Smooth muscle cell (in vitro differentiated cells): ENCODE data around the gene MYMX. TPM values are rescaled to one million over a fixed set of nuclear protein-coding genes. Genes with fewer than 3 reads are reported as not detected.
"Not testable (repeated sequence)": the region's sequence is repeated elsewhere in the genome, so short reads cannot be mapped to it uniquely, and the experiment has no call there.

Source experiments
- DNase-seq: peaks from one replicate; lab custom pipeline; 2025; ENCODE audit not compliant: unreplicated experiment; lab: John Stamatoyannopoulos, UW
- H2AFZ ChIP-seq: fragments of 200-600 bp; sonication (generic); 2 replicates; pipeline ENCODE4 v1.6.0; 2016; ENCODE audit warnings: antibody characterized with exemption, low read depth, mild to moderate bottlenecking
- H3F3A ChIP-seq: fragments of 200-600 bp; sonication (generic); 2 replicates; pipeline ENCODE4 v1.6.0; 2017; ENCODE audit warnings: antibody characterized with exemption, low read depth
- H3K27ac ChIP-seq: fragments of 200-600 bp; sonication (generic); 2 replicates; pipeline ENCODE4 v1.5.1; 2016; ENCODE audit warnings: low read depth, mild to moderate bottlenecking
- H3K27me3 ChIP-seq: fragments of 200-600 bp; sonication (generic); 2 replicates; pipeline ENCODE4 v1.6.1; 2016; ENCODE audit warnings: low read depth, mild to moderate bottlenecking
- H3K36me3 ChIP-seq: fragments of 200-600 bp; sonication (generic); 2 replicates; pipeline ENCODE4 v1.5.1; 2016; ENCODE audit warnings: low read depth
- H3K4me1 ChIP-seq: fragments of 200-600 bp; sonication (generic); 2 replicates; pipeline ENCODE4 v1.5.1; 2016; ENCODE audit warnings: low read depth
- H3K4me2 ChIP-seq: fragments of 200-600 bp; sonication (generic); 2 replicates; pipeline ENCODE4 v1.6.0; 2016; ENCODE audit warnings: mild to moderate bottlenecking
- H3K4me3 ChIP-seq: fragments of 200-600 bp; sonication (generic); 2 replicates; pipeline ENCODE4 v1.5.1; 2016; ENCODE audit warnings: mild to moderate bottlenecking
- H3K79me2 ChIP-seq: fragments of 200-600 bp; sonication (generic); 2 replicates; pipeline ENCODE4 v1.6.0; 2016; ENCODE audit warnings: low read depth, mild to moderate bottlenecking
- H3K9ac ChIP-seq: fragments of 200-600 bp; sonication (generic); 2 replicates; pipeline ENCODE4 v1.6.0; 2016; ENCODE audit warnings: low read depth
- H3K9me3 ChIP-seq: fragments of 200-600 bp; sonication (generic); replicated peaks from 2 replicates; pipeline ENCODE4 v1.5.1; 2016; ENCODE audit warnings: low read depth
- H4K20me1 ChIP-seq: fragments of 200-600 bp; sonication (generic); 2 replicates; pipeline ENCODE4 v1.6.0; 2016; ENCODE audit warnings: low read depth
- WGBS: methylation state at CpG from one replicate; pipeline ENCODE4 v1.1.7; 2016; ENCODE audit warnings: low lambda C conversion rate; 5-methylcytosine and 5-hydroxymethylcytosine counted together
- polyA plus RNA-seq: library from polyadenylated mRNA; unstranded; fragments of >200 nt; fragmentation: Nextera tagmentation; extraction: Ambion mirVana; gene quantifications from 2 replicates; pipeline ENCODE4 v1.2.1, GENCODE V29; 2016
- total RNA-seq: library from RNA; depleted of rRNA; stranded (reverse); fragments of >200 nt; gene quantifications from 2 replicates; pipeline ENCODE4 v1.2.3, GENCODE V29; 2014
- TF ChIP-seq, protein P1 (sequence below): fragments of 200-600 bp; sonication (generic); IDR thresholded peaks from 2 replicates; pipeline ENCODE4 v1.5.1; 2017; ENCODE audit warnings: borderline replicate concordance, mild to moderate bottlenecking, antibody characterized with exemption; ENCODE audit not compliant: insufficient read depth, poor library complexity, severe bottlenecking

The MYMX gene
- total and polyA plus RNA-seq, 2 experiments from 2014 or later: not detected

DNA sequence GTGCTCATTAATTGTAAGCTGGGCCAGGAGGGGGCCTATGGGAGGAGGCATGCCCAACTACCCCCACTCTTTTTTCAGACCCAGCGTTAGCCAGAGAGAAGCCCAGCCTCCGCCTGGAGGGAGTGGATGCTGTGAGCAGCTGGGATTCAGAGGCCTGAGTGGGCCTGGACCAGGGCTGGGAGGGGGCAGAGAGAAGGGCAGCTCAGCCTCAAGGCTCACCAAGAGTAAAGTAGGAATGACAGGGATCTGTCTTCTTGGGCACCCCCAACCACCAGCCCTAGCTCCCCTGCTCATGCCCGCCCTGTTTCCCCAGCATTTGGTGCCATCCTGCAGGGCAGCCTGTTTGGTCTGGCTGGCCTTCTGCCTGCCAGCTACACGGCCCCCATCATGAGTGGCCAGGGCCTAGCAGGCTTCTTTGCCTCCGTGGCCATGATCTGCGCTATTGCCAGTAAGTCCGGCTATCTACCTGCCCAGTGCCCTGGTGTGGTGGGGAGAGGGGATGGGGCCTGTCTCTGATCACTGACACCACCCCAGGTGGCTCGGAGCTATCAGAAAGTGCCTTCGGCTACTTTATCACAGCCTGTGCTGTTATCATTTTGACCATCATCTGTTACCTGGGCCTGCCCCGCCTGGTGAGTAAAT lies 13.4 kb downstream of the MYMX start:
- no peak overlapping the region for H2AFZ ChIP-seq
- H3K9me3 ChIP-seq: no peaks in the 10 kb centered on the region
- H3K79me2 ChIP-seq: no peaks in the 10 kb centered on the region
- peaks cover 20% of the 10 kb centered on the region for H3K4me1 ChIP-seq
- TF ChIP-seq, protein P1, sequence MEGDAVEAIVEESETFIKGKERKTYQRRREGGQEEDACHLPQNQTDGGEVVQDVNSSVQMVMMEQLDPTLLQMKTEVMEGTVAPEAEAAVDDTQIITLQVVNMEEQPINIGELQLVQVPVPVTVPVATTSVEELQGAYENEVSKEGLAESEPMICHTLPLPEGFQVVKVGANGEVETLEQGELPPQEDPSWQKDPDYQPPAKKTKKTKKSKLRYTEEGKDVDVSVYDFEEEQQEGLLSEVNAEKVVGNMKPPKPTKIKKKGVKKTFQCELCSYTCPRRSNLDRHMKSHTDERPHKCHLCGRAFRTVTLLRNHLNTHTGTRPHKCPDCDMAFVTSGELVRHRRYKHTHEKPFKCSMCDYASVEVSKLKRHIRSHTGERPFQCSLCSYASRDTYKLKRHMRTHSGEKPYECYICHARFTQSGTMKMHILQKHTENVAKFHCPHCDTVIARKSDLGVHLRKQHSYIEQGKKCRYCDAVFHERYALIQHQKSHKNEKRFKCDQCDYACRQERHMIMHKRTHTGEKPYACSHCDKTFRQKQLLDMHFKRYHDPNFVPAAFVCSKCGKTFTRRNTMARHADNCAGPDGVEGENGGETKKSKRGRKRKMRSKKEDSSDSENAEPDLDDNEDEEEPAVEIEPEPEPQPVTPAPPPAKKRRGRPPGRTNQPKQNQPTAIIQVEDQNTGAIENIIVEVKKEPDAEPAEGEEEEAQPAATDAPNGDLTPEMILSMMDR: no peak
- no peaks in the 10 kb centered on the region for H3F3A ChIP-seq
- H3K4me2 ChIP-seq: no peak overlapping the region
- no peak overlapping the region for H3K9ac ChIP-seq
- H4K20me1 ChIP-seq: no peaks in the 10 kb centered on the region
- H3K36me3 ChIP-seq: no peaks in the 10 kb centered on the region
- 93% methylated on average over 10 of the region's 10 CpGs for WGBS
- DNase-seq: no peak
- no peak overlapping the region for H3K4me3 ChIP-seq
- H3K27ac ChIP-seq: no peak overlapping the region
- no peaks in the 10 kb centered on the region for H3K27me3 ChIP-seq

DNA sequence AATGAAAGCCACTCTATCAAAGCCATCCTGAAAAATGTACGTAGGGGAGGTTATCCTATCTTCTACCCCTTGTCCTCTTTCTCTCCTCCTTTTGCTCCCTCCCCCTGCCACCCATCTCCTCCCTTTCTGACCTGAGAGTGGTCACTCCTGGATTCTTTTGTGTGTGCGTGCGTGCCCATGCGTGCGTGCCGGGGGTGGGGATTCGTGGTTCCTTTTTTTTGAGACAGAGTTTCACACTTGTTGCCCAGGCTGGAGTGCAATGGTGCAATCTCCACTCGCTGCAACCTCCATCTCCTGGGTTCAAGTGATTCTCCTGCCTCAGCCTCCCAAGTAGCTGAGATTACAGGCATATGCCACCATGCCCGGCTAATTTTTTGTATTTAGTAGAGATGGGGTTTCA lies 14.7 kb downstream of the MYMX start:
- H3K4me2 ChIP-seq, H3K27me3 ChIP-seq, H3K4me3 ChIP-seq, H3F3A ChIP-seq, H3K79me2 ChIP-seq, H2AFZ ChIP-seq, H3K27ac ChIP-seq, H3K36me3 ChIP-seq, H3K9ac ChIP-seq, DNase-seq, H4K20me1 ChIP-seq, H3K9me3 ChIP-seq: not testable (repeated sequence)
- H3K4me1 ChIP-seq: peaks cover 14% of the 10 kb centered on the region
- WGBS: 92% methylated on average over 9 of the region's 9 CpGs

DNA sequence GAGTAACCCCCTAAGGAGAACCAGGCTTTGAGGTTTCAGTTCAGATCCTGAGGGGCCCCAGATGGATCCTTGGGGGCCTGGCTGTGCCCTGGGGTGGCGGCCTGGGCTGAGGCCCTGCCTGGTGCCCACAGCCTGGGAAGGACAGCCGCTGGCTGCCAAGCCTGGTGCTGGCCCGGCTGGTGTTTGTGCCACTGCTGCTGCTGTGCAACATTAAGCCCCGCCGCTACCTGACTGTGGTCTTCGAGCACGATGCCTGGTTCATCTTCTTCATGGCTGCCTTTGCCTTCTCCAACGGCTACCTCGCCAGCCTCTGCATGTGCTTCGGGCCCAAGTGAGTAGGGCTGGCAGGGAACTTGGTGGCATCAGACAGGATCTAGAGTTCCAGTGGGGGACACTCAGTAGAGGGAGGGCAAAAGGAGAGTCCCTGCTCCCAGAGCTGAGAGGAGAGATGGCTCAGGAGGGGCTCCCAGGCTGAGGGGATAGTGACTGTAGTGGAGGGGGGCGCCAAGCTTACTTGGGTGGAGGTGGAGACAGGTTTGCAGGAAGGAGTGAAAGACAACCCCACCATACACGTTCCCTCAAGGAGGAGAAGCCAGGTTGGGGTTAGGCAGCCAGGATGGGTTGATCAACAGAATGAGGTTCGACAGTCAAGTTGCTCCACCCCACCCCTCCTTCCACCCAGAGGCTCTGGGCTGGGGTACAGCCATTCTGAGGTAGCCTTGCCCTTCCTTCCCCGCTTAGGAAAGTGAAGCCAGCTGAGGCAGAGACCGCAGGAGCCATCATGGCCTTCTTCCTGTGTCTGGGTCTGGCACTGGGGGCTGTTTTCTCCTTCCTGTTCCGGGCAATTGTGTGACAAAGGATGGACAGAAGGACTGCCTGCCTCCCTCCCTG lies 16.2 kb downstream of the MYMX start:
- no peak overlapping the region for H3K9ac ChIP-seq

DNA sequence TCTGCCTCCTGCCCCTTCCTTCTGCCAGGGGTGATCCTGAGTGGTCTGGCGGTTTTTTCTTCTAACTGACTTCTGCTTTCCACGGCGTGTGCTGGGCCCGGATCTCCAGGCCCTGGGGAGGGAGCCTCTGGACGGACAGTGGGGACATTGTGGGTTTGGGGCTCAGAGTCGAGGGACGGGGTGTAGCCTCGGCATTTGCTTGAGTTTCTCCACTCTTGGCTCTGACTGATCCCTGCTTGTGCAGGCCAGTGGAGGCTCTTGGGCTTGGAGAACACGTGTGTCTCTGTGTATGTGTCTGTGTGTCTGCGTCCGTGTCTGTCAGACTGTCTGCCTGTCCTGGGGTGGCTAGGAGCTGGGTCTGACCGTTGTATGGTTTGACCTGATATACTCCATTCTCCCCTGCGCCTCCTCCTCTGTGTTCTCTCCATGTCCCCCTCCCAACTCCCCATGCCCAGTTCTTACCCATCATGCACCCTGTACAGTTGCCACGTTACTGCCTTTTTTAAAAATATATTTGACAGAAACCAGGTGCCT lies 16.9 kb downstream of the MYMX start:
- Histone ChIP-seq H3K79me2 (no peaks in the 10 kb centered on the region), H3K36me3 (no peaks in the 10 kb centered on the region), H3K4me3 (no peak overlapping the region), H3F3A (no peaks in the 10 kb centered on the region), H3K4me1 (peaks cover 11% of the 10 kb centered on the region), H4K20me1 (no peaks in the 10 kb centered on the region), H2AFZ (no peak overlapping the region), H3K4me2 (no peak overlapping the region), H3K9me3 (no peaks in the 10 kb centered on the region), H3K27me3 (no peaks in the 10 kb centered on the region), H3K27ac (no peak overlapping the region), H3K9ac (no peak overlapping the region)
- 90% methylated on average over 14 of the region's 14 CpGs for WGBS
- TF ChIP-seq, protein P1: no peak
- no peak for DNase-seq

More for the DNA sequence above, 16.2 kb downstream of the MYMX start:
- WGBS: 95% methylated on average over 16 of the region's 16 CpGs
- Histone ChIP-seq H3K27me3 (no peaks in the 10 kb centered on the region), H2AFZ (no peak overlapping the region), H3F3A (no peaks in the 10 kb centered on the region), H3K27ac (no peak overlapping the region), H3K36me3 (no peaks in the 10 kb centered on the region), H4K20me1 (no peaks in the 10 kb centered on the region), H3K79me2 (no peaks in the 10 kb centered on the region), H3K4me1 (peaks cover 11% of the 10 kb centered on the region), H3K4me3 (no peak overlapping the region), H3K4me2 (no peak overlapping the region), H3K9me3 (no peaks in the 10 kb centered on the region)
- no peak for DNase-seq
- TF ChIP-seq, protein P1: no peak
